Fibroblast of skin of right quadriceps (primary cell): ENCODE measurements around the gene FHOD3.
"Not testable (repeated sequence)": the region's sequence is repeated elsewhere in the genome, so short reads cannot be mapped to it uniquely, and the experiment has no call there.

Experiments
- DNase-seq: peaks from one replicate; pipeline ENCODE4 v3.0.0-alpha.2; 2013

FHOD3 gene

DNA sequence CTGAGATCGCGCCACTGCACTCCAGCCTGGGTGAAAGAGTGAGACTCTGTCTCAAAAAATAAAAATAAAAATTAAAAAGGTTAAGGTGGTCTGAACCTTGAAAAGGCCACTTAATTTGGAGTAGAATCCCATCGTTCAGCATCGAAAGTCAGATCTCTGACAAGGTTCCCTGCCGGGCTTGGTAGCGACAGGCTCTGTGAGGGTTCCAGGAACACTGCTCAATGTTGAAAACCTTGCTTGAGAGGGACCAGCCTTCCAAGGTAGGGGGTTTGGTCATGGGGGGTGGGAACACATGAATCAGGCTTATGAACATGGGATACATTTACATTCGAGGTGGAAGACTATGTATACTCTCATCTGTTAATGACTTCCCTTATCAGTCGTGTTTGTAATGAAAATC lies 232.2 kb downstream of the FHOD3 start:
- no peak for DNase-seq

DNA sequence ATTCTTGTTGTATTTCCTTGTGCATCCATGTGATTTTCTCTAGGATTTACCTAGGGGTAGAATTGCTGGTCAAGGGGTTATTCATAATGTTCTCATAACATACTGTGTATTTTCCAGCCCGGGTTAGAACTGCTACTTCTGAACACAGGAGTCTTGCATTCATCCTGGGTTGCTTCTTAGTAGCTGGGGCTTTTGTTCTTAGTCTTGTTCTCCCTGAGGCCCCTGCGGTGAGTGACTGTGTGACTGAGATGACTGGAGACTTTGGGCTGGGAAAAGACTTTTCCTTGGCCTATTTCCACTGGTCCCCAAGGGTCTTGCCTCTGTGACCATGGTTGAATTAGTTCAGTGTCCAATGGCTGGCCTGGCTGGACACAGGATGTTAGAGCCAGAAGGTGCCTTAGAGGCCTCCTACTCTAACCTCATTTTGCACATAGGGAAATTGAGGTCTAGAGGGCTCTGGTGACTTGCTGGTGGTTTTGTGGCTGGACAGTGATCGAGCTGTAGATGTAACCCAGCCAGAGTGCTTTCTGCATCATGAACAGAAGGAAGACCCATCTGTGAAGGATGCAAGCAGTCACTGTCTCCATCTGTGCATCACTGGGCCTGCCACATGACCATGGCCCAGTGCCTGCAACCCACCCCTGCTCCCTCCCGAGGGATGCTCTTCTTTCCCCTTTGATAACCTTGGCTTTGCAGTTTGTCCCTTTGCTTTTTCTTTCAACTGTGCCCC lies 233.3 kb downstream of the FHOD3 start:
- no peak for DNase-seq

DNA sequence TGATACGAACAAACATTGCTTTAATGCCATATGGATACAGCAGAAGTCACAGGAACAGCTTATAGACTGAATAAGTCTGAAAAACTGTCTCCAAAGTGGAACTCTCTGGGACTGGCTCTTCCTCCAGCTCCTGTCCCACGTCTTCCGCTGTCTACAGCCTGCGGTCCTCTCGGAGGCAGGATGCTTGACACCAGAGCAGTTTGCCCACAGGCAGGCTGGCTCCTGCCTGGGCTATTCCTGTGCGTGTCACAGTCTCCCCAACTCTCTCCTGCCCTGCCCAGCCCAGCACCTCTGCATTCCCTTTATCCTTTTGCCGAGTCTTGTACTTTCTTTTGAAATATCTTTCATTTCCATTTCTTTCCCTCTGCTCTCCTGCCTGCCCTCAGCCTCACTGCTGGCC lies 234.1 kb downstream of the FHOD3 start:
- no peak for DNase-seq

DNA sequence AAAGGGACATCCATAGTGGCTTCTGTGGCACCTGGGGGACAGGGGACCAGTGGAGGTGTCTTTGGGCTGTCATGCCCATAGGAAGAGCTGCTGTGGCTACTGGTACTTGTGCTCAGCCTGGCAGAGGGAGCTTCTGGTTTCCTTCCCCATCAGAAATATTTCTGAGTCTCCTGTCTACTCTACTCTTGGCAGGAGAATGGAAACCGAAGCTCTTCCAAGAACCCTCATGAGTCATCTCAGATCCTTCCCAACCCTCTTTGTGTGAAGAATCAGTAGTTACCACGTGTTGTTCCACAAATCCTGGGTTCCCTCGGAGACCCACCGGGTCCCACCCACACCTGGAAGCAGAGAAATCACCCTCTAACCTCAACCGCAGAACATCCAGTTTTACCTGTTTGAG lies 234.9 kb downstream of the FHOD3 start:
- peak; percentile 22 for DNase-seq

DNA sequence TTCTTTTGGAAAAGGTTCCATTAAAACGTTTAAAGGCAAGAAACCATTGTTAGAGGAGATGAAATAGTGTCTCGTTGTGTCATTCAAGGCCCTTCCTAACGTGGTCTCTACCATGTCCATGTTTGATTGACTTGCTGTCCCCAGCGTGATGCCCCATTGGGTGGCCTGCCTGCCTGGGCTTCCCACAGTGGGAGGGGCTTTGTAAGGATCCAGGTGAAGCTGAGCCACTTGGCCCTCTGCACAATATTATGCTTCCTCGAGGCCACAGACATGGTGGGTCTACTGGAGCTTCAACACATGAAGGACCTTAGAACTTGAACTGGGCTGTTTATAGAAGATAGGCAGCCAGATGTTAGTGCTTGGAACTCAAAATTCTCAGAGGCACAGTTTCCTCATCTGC lies 235.3 kb downstream of the FHOD3 start:
- no peak for DNase-seq

DNA sequence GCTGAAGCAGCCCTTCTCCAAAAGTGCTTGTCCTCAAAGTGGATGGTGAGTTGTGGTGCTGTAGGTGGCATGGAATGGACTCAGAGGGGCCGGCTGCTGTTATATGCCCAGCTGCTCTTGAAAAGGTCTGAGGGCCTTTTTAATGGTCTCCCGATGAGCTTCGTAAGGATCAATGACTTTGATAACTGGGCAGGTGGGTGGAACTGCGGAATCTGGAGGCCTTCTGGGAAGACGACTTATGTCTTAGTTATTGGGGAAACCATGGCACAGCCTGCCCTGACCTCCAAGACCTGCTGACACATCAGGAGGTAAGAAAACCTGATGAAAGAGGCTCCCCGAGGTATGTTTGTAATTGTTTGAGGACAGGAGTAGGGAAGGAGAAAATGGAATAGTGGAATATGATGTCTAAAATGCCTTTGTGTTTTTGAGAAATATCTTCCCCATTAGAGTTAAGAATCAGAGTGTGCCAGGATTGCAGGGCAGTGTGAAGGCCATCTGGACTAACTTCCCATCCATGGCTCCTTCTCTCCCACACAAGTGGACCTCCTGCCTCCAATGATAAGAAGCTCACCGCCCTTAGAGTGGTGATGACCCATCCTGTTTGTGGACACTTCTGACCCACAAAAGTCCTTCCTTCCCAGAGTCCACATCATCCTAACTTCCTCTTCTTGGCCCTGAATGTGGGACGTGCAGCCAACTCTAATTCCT lies 236.1 kb downstream of the FHOD3 start:
- DNase-seq = no peak

DNA sequence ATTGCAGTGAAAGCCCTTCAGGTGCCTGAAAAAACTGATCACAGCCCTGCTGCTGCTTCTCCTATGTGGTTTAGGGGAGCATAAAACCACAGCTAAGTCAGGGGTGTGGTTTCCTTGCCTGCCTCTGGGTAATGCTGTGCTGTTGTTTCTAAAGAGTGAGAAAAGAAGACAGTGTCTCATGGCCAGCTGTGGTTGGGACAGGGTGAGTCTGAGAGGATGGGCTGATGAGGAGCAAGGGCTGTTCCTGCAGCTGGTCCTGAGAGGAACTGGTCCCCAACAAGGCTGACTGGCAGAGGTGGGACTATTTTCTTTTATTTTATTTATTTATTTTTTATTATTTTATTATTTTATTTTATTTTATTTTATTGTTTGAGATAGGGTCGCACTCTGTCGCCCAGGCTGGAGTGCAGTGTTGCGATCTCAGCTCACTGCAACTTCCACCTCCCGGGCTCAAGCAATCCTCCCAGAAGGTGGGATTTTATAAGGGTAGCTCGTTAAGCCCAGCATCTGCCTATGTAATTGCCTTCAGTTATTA lies 236.7 kb downstream of the FHOD3 start:
- DNase-seq = no peak

DNA sequence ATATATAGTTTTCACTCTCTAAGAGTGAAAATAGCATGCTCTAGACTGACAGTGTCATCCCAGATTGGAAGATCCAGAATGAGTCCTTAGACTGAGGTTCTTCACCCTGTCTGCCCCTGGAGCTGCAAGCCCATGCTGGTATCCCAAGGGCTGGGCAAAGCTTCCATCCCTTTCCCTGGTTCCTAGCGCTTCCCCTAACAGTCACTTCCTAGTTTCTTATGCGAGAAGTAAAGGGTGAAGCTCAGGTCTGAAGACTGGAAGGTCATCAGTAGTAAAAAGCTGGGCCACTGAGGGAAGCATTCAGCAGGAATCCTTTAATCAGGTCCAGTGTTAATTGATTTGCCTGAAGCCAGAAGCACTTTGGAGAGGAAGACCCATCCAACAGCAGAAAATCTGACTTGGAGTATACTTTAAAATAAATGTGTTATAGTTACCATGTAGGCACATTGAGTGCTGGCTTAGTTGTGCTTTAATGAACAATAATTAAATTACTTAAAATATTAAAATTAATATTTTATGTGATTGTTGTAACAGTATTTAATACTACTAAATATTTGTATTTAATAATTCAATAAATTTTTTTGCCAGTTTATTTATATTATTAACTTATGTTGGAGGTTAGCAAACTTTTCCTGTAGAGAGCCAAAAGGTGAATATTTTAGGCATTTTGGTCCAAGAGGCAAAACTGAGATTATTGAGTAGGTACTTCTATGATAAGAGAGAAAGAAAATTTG lies 237.9 kb downstream of the FHOD3 start:
- no peak for DNase-seq

DNA sequence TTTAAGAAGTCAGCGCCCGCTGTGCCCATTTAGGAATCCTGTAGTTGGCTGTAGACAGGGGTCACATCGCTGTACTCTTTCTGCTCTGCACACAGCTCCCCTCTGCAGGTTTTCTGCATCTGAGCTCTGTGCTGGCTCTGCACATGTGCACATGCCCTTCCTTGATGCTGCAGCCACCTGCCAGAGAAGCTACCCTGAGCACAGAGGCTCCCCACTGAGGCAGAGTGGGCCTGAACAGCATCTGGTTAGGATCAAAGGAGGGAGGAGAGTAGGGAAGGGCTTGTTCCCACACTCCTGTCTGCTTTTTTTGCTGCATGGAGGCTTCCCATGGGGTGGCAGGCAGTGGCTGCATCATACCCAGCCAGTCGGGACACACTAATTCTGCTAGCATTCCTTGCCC lies 238.9 kb downstream of the FHOD3 start:
- DNase-seq = no peak

DNA sequence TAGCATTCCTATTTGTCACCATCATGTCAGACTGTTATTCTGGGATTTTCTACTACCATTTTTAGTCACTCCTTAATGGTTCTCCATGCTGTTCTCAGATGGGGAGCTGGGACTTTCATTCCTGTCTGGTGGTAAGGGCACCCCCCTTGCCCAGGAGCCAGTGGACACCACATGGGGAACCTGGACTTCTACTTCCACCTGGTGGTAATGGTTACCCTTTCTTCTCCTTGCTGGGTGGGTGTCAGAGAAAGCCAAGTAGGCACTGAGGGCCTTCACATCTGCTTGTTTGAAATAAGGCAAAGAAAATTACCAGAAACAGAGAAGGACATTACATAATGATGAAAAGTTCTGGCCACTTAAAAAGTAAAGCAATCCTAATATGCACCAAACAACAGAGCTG lies 239.8 kb downstream of the FHOD3 start:
- DNase-seq = no peak

DNA sequence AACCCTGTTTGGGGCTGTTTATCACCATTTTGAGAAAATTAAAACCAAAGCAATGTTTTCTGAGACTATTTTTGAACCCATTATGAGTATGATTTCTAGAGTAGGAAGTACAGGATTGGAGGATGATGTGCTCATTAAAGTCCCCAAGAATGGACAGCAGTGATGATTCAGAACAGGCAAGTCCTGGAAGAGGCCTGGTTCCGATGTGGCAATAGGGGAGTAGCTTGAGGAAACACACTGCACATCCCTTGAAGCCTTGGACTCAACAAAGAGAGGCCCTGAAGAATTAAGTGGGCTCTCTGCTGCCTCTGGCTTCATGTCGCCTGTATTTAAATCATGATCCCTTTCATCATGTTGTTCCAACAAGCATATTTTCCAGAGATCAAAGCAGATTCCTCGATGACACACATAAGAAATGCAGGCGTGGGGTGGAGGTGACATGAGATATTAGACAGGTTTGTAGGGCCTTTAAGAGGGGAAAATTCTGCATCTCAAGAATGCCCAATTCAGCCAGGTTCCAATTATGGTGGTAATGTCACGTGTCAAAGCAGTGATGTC lies 242.2 kb downstream of the FHOD3 start:
- DNase-seq = peak; percentile 21

DNA sequence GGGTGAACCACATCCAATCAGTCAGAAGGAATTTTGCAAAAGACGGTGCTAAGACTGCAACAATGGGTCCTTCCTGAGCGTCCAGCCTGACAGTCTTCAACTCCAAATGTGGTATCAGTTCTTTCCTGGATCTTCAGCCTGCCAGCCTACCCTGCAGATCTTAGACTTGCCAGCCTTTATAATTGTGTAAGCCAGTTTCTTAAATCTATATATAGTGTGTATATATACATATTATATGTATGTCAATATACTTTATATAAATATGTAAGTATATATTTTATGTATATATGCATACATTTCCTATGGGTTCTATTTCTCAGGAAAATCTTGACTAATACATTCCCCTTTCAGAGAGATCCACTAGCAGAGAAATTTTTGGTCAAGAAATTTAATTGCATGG lies 245.5 kb downstream of the FHOD3 start:
- no peak for DNase-seq

DNA sequence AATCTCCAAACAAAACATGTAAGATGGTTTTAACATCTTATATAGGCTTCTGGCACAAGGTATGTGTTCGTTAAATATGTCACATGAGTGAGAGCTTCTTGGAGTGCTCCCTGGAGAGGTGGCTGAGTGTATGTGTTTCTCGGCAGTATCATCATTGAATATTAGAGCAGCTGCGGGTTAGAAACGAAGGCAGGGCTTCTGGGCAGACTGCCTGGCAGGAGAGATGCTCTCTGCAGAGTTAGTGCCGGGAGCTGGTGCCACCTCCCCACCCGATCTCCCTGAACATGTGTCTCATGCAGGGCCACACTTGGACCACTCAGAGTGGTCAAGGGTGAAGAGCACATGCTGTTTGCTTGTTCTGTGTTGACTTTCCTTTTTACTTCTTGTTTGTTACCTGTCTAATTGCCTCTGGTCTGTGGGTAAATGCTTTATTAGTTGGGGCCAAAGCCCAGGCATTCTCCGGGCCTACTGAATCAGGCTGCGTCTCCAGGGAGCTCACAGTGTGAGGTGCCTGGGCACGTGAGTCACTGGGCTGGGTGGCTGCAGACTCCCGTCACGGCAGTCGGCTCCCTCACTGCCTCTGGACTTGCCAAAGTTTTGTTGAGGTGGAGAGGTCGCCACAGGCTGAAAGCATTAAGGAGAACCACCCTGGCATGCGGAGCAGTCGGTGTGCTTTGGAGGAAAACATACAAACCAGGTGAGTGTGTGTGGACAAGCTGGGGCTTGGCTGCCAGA lies 246.6 kb downstream of the FHOD3 start:
- DNase-seq = peak; percentile 8

DNA sequence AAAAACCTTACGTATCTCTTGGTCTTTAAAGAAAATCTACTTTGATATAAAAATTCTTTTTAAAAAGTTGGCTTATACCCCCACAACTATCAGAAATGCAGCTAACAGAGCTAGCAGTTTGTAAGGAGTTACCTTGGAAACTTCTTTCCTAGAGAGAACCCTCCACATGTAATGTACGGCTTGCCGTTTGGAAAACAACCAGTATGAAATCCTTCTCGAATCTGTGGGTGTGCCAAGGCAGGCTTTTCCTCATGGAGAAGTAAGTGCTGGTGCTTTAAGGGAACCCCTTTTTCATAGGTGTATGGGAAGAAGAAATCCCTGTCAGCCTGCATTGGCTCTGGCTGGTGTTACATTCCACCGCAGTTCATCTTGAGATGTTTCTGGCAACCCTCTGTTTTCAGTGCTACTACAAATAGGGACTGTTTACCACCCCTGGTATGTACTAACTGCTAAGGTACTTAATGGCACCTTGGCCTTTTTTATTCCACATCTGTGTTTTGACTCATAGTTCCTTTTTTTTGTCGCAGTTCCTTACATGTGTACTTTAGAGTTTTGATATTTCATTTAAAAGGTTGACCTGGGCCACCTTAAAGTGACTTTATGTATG lies 248.4 kb downstream of the FHOD3 start:
- DNase-seq = no peak

DNA sequence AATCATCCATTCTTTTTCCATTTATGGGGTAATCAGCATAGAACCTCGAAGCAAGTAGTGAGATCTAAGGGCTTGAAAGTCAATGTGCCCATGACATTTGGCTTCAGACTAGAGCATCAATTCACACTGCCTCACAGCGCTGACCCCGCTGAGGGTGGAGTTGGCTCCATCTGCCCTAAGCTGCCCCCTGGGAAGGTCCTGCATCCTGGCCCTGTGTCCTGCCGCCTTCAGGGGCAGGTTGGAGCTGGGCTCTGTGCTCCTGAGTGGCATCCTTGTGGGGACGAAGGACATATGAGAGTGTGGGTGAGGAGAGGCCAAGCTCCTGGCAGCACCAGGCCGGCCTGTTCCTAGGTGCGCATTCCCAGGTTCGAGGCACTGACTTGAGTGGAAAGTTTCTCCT lies 249.4 kb downstream of the FHOD3 start:
- DNase-seq = no peak

DNA sequence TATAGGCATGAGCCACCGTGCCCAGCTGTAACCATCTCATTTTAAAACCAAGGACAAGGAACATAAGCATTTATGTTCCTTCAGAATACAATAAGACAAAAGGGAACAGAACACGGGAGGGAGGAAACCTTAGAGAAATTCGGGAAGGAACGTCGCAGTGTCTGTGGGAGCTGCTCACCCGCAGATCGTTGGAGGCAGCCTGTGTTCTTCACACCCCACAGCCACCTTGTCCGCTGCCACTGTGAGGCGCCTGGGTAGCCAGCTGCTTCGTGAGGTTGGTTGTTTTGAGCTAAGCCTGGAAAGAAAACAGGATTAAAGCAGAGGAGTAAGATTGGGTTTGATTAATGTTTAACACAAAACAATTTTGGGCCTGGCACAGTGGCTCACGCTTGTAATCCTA lies 250.0 kb downstream of the FHOD3 start:
- DNase-seq = no peak

DNA sequence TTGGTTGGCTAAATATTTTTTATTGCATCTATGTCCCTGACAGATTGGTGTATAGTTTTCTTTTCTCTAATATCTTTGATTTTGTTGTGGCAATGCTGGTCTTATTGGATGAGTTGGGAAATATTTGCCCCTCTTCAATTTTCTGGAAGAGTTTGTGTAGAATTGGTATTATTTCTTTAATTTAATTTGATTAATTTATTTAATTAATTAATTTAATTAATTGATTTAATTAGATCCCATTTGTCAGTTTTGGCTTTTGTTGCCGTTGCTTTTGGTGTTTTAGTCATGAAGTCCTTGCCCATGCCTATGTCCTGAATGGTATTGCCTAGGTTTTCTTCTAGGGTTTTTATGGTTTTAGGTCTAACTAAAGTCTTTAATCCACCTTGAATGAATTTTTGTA lies 253.8 kb downstream of the FHOD3 start:
- DNase-seq = not testable (repeated sequence)

DNA sequence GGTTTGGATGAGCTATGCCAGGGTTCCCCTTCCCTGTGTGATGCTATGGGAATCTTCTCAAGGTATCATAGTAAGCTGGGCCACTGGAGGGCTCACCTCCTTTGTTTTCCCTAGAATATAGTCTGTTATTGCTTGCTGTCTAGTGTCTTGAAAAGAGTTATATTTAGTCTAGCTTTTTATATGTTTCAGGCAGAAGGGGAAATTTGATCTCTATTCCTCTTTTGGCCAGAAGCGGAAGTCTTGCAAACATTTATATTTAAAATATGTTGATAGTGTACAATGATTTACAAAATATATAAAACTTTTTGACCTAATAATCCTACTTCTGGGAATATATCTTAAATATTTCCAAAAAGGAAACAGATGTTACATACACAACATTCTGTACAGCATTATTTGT lies 260.7 kb downstream of the FHOD3 start:
- no peak for DNase-seq

DNA sequence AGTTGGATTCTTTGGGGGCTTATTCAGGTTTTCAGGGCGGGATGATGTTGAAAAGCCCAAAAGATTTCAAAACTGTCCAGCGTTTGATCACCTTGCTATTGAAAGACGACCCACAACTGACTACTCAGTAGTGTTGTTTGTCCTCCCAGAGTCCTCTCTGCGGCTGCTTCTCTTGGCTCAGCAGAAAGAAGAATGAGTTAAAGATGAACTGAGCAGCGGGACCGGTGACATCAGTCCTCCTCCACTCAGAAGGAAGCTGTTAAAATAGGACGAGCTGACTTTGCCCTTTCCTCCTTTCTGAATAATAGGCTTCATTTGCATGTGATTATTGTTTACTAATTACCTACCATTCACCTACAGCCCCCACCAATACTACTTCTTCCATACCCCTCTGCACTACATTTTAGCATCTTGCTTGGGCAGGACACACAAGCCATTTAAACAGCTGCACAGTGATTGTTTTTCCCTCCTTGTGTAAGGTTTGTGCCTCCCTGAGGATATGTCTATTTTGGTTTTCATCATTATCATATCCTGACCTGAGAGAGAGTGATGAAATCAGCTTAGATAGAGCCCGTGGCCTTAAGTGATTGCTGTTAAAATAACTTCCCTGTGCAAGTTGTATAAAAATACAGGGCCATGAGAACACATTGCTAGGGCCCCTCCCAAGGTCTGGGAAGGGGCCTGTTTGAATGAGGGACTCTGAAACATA lies 261.8 kb downstream of the FHOD3 start:
- no peak for DNase-seq

DNA sequence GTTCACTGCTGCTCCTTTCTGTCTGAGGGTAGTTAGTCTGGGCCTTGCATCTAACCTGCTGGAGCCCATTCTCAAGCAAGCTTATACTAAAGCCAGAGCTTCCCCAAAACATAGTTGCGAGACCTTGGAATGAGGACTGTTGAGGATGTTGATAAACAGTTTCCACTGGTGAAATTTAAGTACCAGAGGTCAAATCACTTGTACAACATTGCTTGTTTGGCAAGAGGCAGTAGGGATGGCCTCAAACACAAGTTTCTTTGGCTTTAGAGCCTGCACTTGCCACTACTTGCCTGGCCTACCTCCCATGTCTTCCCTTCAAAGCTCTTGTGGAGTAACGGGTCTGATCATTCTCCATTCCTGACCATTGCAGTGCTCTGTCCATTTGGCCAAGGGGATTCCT lies 262.7 kb downstream of the FHOD3 start:
- DNase-seq = no peak

DNA sequence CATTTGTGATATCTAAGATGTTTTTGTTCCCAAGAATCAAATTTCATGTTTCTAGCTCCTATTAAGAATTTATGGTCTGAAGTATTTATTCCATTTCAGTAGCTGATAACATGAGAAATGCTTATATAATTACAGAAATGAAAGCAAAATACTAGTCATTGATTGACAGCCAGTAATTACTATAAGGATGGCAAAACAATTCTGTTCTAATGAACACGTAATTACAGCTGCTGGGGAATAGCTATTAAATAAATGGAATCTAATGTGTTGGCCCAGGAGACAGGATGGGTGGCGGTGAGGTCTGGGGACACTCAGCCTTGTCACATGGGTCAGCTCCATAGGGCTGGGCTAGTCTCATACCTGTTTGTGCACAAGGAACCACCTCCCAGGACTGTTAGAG lies 263.5 kb downstream of the FHOD3 start:
- DNase-seq = no peak

DNA sequence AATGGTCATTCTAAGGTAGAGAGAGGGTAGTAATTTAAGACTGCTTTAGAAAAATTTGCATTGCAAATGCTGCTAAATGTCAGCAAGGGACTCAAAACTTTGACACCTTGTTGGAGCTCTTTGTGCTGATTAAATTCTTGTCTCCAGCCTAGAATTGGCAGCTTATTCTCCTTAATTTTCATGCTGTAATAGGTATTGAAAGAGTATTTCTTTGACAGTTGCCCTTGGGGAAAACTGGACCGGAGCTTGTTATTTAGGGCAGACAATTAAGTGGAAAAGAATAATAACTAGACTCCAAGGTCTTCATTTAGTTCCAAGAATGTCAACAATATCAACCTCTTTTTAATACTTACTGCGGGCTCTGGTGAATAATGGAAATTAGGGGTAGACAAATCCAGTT lies 267.3 kb downstream of the FHOD3 start:
- no peak for DNase-seq
